ENCODE data around the gene GTPBP4.

DNA sequence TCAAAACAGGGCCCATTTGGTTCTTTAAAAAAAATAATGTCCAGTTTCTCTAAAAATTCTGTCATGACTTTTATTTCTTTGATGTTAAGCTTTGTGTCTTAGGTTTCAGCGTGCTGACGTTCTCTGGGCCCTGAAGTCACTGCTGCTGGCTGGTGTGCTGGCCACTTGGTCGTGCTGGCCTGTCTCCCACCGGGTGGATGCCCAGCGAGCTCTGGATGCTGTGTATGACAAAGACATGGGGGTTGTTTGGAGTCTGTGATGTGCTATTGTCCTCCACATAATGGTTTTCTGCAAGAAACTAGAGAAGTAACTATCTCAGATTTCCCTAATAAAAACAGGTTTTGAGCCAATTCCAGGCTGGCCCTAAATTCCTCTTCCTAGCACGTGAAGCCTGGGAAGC, 47.0 kb downstream of the GTPBP4 start:
- TF ChIP-seq, protein P1, sequence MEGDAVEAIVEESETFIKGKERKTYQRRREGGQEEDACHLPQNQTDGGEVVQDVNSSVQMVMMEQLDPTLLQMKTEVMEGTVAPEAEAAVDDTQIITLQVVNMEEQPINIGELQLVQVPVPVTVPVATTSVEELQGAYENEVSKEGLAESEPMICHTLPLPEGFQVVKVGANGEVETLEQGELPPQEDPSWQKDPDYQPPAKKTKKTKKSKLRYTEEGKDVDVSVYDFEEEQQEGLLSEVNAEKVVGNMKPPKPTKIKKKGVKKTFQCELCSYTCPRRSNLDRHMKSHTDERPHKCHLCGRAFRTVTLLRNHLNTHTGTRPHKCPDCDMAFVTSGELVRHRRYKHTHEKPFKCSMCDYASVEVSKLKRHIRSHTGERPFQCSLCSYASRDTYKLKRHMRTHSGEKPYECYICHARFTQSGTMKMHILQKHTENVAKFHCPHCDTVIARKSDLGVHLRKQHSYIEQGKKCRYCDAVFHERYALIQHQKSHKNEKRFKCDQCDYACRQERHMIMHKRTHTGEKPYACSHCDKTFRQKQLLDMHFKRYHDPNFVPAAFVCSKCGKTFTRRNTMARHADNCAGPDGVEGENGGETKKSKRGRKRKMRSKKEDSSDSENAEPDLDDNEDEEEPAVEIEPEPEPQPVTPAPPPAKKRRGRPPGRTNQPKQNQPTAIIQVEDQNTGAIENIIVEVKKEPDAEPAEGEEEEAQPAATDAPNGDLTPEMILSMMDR (conservative IDR thresholded peaks at IDR 0.05), result no peak
- no peak for TF ChIP-seq EZH2 (IDR thresholded peaks at IDR 0.05; ENCODE audit: low read depth)

All from PC-9 (cell line).